GM18498 (cell line): Measurements from ENCODE around the gene FAM217A.
"Not testable (repeated sequence)": the region's sequence is repeated elsewhere in the genome, so short reads cannot be mapped to it uniquely, and the experiment has no call there.

Experiments used
- ATAC-seq: cut with Tn5 transposase; IDR thresholded peaks from one replicate; pipeline ENCODE4 v1.9.1; 2021; ENCODE audit warnings: mild to moderate bottlenecking, moderate library complexity; ENCODE audit not compliant: unreplicated experiment

FAM217A gene, protein sequence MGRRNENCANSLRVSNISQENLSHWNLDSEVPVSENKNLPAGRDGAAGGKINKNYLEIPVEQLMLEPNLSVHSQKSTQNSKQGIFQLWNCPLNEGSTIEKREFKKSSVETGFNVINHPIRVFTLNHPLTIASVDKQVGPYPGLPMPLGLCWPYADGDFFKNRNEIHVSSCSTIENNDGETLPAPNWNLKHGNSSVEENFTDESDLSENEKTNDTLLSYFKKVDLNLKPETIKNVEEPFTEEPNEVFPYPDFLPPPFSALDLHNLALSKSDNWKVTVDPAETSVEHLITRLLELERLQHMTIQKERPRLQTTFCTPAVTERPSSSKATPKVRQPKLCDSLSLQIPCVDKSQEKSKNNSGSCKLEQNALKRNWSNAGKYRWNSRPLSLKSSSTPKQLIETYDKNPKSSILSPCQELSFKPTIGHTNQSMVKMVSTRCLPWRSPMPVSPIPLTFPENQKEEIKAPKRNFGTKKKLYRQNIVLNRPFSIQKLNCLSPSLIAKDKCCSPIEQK

DNA sequence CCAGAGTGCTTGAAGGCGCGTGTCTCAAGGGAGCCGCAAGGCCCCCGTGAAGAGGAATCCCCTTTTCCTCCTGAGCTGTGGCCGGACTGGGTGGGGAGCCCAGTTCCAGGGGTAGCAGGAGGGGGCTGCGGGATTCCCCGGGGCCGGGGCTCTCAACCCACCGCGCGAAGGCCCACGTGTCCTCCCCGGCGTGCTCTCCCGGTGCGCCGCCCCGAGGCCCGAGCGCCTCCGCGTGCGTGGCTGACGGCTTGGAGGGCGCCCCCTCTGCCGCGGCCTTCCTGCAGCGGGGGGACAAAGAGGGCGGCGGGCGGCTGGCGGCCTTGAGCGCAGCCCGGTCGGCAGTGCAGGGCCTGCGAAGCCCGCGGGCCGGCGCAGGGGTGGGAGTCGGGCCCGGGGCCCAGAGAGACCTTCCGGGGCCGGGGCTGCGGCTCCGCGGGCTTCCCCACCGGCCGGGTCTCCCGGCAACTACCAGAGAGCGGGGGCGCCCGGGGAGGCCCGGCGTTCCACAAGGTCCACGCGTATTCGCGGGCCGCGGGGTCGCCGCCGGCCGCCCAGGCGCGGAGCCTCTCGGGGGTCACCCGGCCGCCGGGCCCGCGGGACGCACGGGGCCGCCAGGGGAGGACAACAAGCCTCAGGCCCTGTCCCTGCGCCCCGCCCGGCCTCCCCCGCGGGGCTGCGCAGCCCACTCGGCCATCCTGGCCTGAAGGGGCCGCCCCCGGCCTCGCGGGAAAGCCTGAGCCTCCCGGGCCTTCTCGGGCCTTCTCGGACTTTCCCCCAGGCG is at the start of gene FAM217A:
TSS of gene FAM217A (minus strand) at position 447 of the 781 bp plus-strand sequence. CDS start 1,723 bp downstream, outside the sequence.
- ATAC-seq, result no peak

DNA sequence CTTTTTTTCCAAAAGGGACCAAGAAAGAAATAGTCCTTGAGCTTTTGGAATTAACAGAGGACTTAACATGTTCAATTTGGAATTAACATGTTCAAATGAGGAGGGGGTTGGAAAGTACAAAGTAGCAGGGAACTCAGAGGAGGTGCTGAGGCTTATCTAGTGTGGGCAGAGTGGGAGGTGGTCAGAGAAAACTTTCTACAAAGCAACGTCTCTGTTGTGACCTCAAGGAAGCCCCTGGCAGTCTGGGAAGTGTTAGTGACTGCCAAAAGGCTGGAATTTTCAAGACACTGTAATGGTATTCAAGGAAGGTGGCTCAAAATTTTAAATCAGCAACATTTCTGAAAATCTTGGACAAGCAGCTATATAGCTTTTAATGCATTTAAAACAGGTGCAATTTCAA is 49.1 kb upstream of the FAM217A start:
- ATAC-seq, result no peak

DNA sequence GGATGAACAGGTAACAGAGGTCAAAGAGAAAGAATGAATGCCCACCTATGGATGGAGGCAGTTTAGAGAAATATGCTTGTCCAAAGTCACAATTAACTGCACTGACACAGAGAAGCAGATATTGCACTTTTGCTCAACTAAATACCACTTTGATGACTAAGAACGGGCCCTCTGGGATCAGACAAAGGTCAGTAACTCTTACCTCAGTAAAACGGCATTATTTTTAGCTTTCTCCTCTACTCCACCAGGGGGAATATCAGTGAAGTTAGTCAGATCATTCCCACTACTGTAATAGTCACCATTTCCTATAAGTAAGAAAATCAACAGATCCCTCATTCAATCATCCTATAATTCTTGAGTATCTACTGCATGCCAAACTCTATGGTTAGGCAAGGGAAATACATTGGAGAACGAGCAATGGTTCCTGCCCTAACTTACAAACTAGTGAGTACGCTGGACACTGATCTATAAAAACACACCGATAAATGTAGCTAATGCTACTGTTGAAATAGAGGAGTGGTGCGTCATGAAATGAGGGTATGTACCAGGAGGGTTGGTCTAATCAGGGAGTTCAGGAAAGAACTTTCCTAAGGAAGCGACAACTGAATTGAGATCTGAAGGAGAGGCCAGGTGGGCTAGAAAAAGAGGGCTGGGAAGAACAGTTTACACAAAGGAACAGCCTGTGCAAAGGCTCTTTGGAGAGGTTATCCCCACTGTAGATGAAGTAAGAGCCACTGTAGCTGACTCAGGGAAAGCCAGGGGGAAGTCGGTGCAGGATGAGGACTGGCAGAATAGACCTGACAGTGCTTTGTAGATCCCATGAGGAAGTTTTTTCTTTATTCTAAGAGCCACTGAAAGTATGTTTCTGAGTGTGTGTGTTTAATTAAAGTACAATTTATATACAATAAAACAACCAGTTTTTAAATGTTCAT is 47.3 kb upstream of the FAM217A start:
- ATAC-seq, result no peak

DNA sequence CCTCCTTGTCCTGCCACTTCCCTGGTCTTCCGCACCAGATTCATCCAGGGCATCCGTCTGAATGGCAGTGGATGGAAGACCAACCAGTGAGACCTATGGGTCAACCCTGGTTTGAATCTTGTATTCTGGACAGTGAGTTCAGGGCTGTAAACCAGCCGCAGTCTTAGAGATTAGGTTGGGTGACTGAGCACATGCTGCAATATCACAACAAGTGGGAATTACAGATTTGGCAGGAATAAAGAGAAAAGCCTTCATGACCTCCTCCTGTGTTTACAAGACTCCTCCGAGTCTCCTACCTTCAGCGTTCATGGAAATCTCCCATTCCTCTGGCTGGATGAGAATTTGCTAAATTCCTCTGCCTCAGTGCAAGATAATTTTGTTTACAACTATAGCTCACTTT is 46.6 kb upstream of the FAM217A start:
- no peak for ATAC-seq

DNA sequence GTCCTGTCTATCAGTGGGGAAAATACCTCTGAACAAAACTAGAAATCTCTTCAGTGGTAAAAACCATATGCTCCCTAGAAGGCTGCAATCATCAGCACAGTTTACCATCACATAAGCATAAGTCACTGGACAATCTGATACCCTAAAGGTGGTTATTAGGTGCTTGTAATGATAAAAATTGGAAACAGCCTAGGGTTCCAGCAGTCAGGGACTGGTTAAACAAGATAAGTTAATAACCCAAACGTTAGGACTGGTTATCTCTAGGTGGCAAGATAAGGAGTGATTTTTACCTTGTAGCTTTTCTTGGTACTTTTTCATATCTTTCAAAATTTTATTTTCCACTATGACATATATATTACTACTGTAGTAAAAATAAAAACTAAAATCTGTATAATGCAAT is 45.4 kb upstream of the FAM217A start:
- no peak for ATAC-seq

DNA sequence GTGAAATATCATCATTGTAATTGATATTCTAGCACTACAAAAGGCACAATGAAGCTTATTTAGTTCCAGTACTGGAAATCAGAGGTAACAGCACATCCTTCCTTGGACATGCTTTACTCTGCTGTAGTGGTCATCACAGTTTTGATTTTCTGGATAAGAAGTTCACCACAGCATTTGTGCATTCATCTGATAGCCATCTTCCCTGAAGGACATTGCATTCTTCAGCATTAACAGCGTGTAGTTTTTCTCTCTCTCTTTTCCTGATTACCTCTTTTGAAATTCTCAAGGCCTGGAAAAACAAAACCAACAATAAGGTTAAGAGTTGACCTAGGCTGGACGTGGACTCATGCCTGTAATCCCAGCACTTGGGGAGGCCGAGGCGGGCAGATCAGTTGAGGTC is 36.8 kb upstream of the FAM217A start:
- no peak for ATAC-seq

DNA sequence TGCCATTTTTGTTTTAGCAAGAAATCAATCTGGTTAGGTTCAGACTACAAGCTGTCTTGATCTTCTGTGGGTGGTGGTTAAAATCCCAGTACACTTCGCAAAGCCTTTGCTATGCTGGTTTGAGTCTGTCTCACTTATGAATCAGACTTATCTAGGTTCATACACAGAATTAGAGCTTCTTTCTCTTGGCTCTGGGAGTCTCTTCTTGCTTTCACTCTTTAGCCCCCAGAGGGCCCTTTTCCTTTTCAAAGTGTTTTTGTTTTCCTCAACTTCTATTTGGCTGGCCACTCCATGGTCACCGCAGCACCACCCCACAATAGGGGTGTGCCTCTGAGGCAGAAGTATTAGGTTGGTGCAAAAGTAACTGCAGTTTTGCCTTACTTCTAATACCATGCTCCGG is 35.2 kb upstream of the FAM217A start:
- no peak for ATAC-seq

DNA sequence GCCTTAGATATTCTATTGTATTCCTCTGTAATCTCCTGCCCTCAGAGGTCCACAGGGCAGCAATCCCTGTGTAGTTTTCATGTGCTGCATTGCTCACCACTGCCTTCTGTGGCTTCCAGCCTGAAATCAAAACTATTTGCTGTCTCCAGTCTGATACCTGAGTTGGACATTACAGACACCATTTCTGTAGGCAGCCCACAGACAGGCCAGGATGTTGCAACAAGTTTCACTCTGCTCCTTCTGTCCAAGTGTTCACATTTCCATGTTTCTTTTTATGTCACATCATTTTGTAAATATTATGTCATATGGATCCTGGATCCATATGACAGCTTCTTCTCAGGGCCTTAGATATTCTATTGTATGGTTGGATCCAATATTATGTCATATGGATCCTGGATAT is 34.7 kb upstream of the FAM217A start:
- no peak for ATAC-seq

DNA sequence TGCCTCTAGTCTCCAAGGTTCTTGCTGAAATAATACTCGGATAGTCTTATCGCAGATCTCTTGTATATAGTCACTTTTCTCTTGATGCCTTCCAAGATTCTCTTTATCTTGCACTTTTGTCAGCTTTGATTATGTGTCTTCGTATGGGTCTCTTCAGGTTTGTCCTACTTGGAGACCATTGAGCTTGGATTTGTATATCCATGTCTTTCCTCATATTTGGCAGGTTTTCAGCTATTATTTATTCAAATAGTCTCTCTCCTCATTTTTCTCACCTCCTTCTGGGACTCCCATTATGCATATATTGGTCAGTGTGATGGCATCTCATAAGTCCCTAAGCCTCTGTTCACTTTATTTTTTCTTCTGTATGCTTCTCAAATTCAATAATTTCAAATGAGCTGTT is 33.4 kb upstream of the FAM217A start:
- no peak for ATAC-seq

DNA sequence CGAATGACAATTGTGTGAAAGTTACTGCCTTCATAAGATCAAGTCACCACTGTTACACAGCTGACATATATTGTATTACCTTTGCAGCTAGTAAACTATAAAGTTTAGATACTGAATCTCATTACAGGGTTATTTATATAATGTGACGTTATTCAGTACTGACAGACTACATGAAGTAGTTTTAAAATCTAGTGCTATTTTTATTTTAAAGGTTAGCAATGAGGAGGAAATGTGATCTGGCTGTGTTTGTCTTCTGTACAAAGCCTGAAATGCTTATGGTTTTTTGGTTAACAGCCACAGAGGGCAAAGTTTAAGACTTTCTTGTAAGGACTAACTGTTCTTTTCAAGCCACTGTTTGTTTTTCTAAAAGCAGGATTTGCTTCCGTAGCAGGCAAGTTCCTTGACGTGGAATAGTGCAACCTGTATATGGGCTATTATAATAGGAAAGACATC is 30.5 kb upstream of the FAM217A start:
- not testable (repeated sequence) for ATAC-seq

DNA sequence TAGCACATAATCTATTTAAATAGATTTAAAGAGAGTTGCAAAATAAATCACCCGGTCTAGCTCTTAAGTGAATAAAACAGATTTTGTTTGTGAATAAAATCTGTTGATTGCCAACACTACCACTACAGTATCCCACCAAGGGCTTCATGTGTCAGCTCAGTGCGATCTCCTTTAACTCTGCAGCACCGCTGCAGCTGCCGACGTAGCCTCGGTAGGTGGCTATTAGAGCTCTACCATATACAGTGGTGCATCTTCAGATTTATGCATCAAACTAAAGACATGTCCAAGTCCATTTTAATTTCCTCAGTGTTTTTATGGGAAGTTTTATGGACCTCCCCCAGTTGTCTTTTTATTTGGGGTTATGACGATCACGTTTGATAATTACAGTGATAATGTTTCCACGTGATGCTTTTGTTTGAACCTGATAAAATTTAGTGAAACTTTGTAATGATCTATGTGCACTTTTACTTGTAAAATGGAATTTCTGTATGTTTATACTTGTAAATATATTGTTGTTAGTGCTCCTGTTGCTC is 29.7 kb upstream of the FAM217A start:
- no peak for ATAC-seq

DNA sequence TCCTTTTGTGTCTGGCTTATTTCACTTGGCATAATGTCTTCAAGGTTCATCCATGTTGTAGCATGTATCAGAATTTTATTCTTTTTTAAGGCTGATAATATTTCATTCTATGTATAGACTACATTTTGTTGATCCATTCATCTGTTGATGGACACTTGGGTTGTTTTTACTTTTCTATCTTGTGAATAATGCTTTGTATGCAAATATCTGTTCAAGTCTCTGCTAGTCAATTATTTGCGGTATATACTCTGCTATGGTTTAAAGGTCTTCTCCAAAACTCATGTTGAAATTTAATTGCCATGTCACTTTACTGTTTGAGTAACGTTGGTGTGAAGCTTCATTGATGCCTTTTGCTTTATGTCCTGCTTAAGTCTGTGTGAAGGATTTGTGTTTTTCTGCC is 28.9 kb upstream of the FAM217A start:
- ATAC-seq, result no peak

DNA sequence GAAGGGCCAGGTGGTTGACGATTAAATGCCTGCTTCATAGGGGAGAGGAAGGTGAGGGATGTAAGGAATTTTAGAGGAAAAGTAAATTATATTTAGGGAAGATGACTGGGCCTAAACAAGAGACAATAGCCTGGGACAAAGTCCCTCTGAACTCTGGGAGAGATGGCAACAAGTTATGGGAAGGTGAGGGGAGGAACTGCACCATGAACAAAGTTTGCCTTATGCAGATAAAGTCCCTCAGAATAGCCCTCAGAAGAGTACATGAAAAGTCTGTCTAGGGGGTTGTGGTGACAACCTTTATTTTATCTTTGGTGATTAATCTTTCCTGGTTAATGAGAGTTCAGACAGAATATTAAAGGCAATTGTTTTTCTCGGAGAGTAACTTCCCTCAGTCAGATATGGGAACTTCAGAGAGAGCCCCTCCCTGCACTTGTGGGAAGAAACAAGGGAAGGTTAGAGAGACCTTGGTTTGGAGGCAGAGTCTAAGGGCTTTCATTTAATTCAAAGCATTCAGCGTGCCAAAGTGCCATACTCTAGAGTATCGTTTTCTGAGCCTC is 27.1 kb upstream of the FAM217A start:
- ATAC-seq, result no peak

DNA sequence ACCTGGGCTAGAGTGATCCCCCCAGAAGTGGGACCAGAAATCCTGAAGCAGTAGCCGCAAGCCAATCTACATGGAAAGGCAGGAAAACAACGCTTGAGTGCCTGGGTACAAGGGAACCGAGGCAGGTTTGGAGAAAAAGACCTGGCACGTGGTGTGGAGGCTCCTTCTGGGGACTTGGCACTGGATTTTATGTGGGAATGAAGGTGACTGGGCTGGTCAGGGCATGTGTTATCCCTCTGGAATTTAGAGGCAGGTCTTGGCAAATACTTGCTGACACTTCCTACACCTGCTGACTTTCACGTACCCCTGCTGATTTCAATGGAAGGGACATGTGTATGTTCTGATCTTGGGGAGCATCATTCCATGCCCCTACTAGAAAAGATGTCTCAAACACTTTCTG is 25.0 kb upstream of the FAM217A start:
- no peak for ATAC-seq

DNA sequence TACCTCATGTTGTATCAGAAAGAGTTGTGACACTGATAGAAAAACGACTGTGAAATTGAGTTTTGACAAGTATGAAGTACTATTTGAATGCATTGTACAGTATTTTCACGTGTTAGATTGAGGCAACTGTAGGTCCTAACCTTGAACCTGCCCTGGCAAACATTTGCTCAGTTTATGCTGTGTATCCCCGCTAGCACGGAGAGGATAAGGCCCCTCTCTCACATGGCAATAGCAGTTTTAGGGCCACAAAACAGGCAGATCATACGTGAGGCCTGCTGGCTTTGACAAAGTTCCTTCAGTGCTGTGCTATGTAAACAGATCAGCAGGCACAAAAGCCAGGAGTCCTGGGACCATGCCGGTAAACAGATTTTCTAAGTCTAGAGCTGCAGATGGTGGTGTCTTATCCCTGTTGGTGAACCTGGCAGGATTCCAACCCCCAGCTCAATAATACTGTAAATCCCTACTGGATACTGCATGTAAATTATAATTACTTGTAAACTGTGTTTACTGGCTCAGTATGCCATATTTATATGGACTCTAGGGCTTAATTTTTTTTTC is 23.8 kb upstream of the FAM217A start:
- ATAC-seq, result no peak

DNA sequence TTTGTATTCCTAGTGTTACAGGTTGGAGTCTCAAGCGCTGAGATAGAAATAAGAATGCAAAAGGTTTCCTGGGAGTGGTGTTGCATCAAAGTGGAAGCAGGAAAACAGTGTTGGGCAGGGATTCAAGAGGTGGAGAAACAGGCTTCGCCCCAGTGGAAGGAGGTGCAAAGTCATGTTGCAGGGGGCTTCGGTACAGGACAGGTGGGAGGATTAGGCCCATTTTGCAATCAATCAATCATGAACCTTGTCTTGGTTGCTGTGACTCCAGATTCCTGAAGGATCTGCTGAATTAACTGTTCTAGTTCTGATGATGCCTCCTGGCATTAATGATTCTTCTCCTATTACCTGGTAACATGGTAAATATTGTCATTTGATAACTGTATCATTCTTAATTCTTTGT is 22.4 kb upstream of the FAM217A start:
- ATAC-seq, result no peak

DNA sequence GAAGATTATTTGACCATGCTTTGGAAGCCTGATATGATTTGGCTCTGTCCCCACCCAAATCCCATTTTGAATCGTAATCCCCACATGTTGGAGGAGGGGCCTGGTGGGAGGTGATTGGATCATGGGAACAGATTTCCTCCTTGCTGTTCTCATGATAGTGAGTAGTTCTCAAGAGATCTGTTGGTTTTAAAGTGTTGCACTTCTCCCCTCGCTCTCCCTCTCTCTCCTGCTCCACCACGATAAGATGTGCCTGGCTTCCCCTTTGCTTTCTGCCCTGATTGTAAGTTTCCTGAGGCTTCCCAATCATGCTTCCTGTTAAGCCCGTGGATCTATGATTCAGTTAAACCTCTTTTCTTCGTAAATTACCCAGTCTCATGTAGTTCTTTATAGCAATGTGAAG is 21.7 kb upstream of the FAM217A start:
- ATAC-seq, result no peak

DNA sequence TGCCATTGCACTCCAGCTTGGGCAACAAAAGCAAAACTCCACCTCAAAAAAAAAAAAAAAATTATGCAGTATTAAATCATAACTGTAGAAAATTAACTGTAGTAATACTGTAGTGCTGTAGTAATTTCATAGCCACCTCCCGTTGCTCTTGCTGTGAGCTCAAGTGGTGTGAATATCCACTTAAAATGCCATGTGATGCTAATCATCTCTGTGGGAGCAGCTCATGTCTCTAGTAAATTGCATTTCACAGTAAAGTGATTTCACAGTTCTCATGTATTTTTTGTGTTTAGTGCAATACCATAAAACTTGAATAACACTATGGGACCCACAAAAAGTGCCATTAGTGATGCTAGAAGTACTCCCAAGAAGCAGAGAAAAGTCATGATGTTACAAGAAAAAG is 14.4 kb upstream of the FAM217A start:
- no peak for ATAC-seq

DNA sequence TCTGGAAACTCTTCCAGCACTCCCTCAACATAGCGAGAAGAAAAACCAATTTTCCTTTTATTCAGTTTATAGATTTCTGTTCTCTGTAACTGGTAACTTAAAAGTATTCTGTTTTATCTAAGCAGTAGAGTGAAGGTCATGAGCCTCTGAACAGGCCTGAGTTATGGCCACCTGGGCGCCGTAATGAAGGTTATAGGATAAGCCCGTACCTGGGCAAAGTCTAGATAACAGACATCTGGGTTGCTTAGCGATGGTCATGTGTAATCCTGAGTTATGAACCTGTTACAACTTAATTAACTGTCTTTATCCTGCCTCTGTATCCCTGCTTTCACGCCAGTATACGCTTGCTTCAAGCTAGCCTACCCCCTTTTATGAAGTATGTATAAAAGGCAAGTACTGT is 13.0 kb upstream of the FAM217A start:
- no peak for ATAC-seq

DNA sequence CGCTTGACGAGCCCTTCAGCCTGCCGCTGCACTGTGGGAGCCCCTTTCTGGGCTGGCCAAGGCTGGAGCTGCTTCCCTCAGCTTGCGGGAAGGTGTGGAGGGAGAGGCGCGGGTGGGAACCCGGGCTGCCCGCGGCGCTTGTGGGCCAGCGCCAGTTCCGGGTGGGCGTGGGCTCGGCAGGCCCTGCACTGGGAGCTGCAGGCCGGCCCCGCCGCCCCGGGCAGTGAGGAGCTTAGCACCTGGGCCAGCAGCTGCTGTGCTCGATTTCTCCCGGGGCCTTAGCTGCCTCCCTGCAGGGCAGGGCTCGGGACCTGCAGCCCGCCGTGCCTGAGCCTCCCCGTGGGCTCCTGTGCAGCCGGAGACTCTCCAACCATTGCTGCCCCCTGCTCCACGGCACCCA is 11.1 kb upstream of the FAM217A start:
- not testable (repeated sequence) for ATAC-seq
